ENCODE data around the gene WDR90. TPM values are rescaled to one million over a fixed set of nuclear protein-coding genes. Genes with fewer than 3 reads are reported as not detected.

The WDR90 gene
- total RNA-seq, result 48.3 TPM

GRCh38 chr16:648781-649589, at the start of gene WDR90:
TSS of gene WDR90 (plus strand) at chr16:649365. CDS start at chr16:649417, 52 bp downstream.

GRCh38 chr16:630815-631405, 18.3 kb upstream of the WDR90 start, which contains the start of gene WFIKKN1:
TSS of gene WFIKKN1 (plus strand) at chr16:630985. CDS start at chr16:631254, 269 bp downstream.

GRCh38 chr16:636206-637080, 12.7 kb upstream of the WDR90 start, which contains the start of gene METTL26:
TSS of gene METTL26 (minus strand) at chr16:636305. CDS start at chr16:636290, 15 bp downstream.

GRCh38 chr16:641326-642188, 7.6 kb upstream of the WDR90 start, which contains the start of gene MCRIP2:
TSS of gene MCRIP2 (plus strand) at chr16:641828. CDS start at chr16:641992, 164 bp downstream.

GRCh38 chr16:667780-668518, 18.8 kb downstream of the WDR90 start, which contains the start of gene RHOT2:
TSS of gene RHOT2 (plus strand) at chr16:668132. CDS start at chr16:668200, 68 bp downstream.

GRCh38 chr16:674968-675883, 26.1 kb downstream of the WDR90 start, which contains the start of gene RHBDL1:
TSS of gene RHBDL1 (plus strand) at chr16:675671. CDS start at chr16:675791, 120 bp downstream.

GRCh38 chr16:679814-680624, 30.9 kb downstream of the WDR90 start, which contains the start of gene STUB1:
TSS of gene STUB1 (plus strand) at chr16:680410. CDS start at chr16:680526, 116 bp downstream.

GRCh38 chr16:684071-684794, 35.1 kb downstream of the WDR90 start, which contains the start of gene JMJD8:
TSS of gene JMJD8 (minus strand) at chr16:684334. CDS start at chr16:684319, 15 bp downstream.

GRCh38 chr16:705431-706188, 56.4 kb downstream of the WDR90 start, which contains the start of gene FBXL16:
TSS of gene FBXL16 (minus strand) at chr16:705801. CDS start at chr16:697405, 8,396 bp downstream.

GRCh38 chr16:714558-715476, 65.7 kb downstream of the WDR90 start, which contains the start of gene METRN:
TSS of gene METRN (plus strand) at chr16:715118. CDS start at chr16:715290, 172 bp downstream.

Other genes with a start within 250 kb of the WDR90 start
- 22.0 TPM for gene DECR2, start 247.5 kb upstream of the WDR90 start, total RNA-seq
- gene RAB11FIP3, start 223.7 kb upstream of the WDR90 start, total RNA-seq, result 108 TPM
- 37.6 TPM for gene CAPN15, start 121.7 kb upstream of the WDR90 start, total RNA-seq
- 9.4 TPM for gene PRR35, start 89.0 kb upstream of the WDR90 start, total RNA-seq
- 18.0 TPM for gene NHLRC4, start 82.4 kb upstream of the WDR90 start, total RNA-seq
- gene PIGQ, start 79.4 kb upstream of the WDR90 start, total RNA-seq, result 76.1 TPM
- 24.2 TPM for gene RAB40C, start 59.3 kb upstream of the WDR90 start, total RNA-seq
- 1.8 TPM for gene WFIKKN1, start 18.4 kb upstream of the WDR90 start, total RNA-seq
- 91.8 TPM for gene METTL26, start 13.1 kb upstream of the WDR90 start, total RNA-seq
- gene MCRIP2, start 7.5 kb upstream of the WDR90 start, total RNA-seq, result 23.1 TPM
- gene RHOT2, start 18.8 kb downstream of the WDR90 start, total RNA-seq, result 84.5 TPM
- gene RHBDL1, start 26.3 kb downstream of the WDR90 start, total RNA-seq, result 2.6 TPM
- 71.7 TPM for gene STUB1, start 31.0 kb downstream of the WDR90 start, total RNA-seq
- 50.0 TPM for gene JMJD8, start 35.0 kb downstream of the WDR90 start, total RNA-seq
- gene WDR24, start 41.0 kb downstream of the WDR90 start, total RNA-seq, result 13.3 TPM
- gene FBXL16, start 56.4 kb downstream of the WDR90 start, total RNA-seq, result 0.93 TPM
- gene METRN, start 65.8 kb downstream of the WDR90 start, total RNA-seq, result 21.3 TPM
- gene ANTKMT, start 71.8 kb downstream of the WDR90 start, total RNA-seq, result 19.9 TPM
- gene CCDC78, start 77.1 kb downstream of the WDR90 start, total RNA-seq, result 0.93 TPM
- 4.5 TPM for gene HAGHL, start 77.7 kb downstream of the WDR90 start, total RNA-seq
- 47.6 TPM for gene CIAO3, start 91.6 kb downstream of the WDR90 start, total RNA-seq
- 11.8 TPM for gene MSLN, start 111.4 kb downstream of the WDR90 start, total RNA-seq
- 17.9 TPM for gene RPUSD1, start 139.0 kb downstream of the WDR90 start, total RNA-seq
- gene CHTF18, start 139.3 kb downstream of the WDR90 start, total RNA-seq, result 25.5 TPM
- not detected for gene GNG13, start 151.4 kb downstream of the WDR90 start, total RNA-seq

All from metanephros (tissue), 1 donor.